ENCODE data around the gene TNFSF18. TPM values are rescaled to one million over a fixed set of nuclear protein-coding genes. Genes with fewer than 3 reads are reported as not detected.

TNFSF18 gene
- total RNA-seq, 3 donors from 2014 or later, result not detected

DNA sequence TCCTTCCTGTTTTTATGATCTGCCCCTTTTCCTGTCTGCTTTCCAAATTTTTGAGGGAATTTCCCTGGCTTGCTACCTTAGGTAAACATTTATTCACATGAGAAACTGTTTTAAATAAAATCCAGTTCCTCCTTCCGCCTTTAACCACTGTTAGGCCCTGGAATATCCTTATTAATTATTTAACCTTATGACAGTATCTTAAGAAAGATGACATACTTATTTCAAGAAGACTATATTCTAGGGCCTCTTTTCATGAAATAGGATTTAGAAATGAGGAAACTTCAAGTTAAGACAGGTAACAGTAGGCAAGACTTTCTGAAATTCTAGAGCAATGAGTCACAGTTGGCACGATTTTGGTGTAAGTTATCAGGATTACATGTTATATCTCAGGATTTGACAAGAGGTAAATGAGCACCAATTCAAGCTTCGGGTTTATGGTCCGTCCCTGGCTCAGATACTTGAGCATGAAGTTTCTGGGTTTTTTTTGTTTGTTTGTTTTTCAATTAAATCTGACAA is 2.0 kb upstream of the TNFSF18 start:
- no peaks in the 10 kb centered on the region for H3K27me3 ChIP-seq
- intact Hi-C loops (cut with DNase I; ENCODE audit: low total_unique reads), result no loop called here
- TF ChIP-seq POLR2AphosphoS5 (IDR thresholded peaks at IDR 0.05), result no peak
- TF ChIP-seq, protein P1, sequence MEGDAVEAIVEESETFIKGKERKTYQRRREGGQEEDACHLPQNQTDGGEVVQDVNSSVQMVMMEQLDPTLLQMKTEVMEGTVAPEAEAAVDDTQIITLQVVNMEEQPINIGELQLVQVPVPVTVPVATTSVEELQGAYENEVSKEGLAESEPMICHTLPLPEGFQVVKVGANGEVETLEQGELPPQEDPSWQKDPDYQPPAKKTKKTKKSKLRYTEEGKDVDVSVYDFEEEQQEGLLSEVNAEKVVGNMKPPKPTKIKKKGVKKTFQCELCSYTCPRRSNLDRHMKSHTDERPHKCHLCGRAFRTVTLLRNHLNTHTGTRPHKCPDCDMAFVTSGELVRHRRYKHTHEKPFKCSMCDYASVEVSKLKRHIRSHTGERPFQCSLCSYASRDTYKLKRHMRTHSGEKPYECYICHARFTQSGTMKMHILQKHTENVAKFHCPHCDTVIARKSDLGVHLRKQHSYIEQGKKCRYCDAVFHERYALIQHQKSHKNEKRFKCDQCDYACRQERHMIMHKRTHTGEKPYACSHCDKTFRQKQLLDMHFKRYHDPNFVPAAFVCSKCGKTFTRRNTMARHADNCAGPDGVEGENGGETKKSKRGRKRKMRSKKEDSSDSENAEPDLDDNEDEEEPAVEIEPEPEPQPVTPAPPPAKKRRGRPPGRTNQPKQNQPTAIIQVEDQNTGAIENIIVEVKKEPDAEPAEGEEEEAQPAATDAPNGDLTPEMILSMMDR (IDR thresholded peaks at IDR 0.05), result no peak
- TF ChIP-seq POLR2A (IDR thresholded peaks at IDR 0.05), result no peak
- no peaks in the 10 kb centered on the region for H3K9me3 ChIP-seq
- H3K4me1 ChIP-seq, result no peaks in the 10 kb centered on the region
- no peak overlapping the region for H3K4me3 ChIP-seq
- H3K36me3 ChIP-seq, result no peaks in the 10 kb centered on the region
- no peak for DNase-seq (ENCODE audit: low spot score in 2 of 2)
- H3K27ac ChIP-seq, result peak overlapping the region in 1 of 2 donors; percentile 23

DNA sequence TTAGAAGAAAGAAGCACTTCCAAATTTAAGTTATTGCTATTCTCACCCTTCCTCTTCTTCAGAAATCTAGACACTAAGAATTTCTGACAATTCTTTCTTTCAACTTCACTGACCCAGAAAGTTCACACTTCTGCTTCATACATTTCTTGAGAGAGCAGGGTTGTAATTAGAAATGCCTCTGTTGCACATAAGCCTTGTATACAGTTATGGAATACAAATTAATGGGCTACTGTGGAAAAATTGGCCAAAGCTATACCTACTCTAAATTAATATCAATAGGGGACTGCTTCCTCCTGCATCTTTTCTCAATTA is 1.5 kb downstream of the TNFSF18 start:
- no peak for DNase-seq (ENCODE audit: low spot score in 2 of 2)
- H3K4me3 ChIP-seq, result no peak overlapping the region
- H3K36me3 ChIP-seq, result no peaks in the 10 kb centered on the region
- H3K9me3 ChIP-seq, result no peaks in the 10 kb centered on the region
- no peaks in the 10 kb centered on the region for H3K4me1 ChIP-seq
- no peak overlapping the region for H3K27ac ChIP-seq
- H3K27me3 ChIP-seq, result no peaks in the 10 kb centered on the region
- no peak for TF ChIP-seq POLR2A (IDR thresholded peaks at IDR 0.05)
- intact Hi-C loops (cut with DNase I; ENCODE audit: low total_unique reads), result no loop called here

DNA sequence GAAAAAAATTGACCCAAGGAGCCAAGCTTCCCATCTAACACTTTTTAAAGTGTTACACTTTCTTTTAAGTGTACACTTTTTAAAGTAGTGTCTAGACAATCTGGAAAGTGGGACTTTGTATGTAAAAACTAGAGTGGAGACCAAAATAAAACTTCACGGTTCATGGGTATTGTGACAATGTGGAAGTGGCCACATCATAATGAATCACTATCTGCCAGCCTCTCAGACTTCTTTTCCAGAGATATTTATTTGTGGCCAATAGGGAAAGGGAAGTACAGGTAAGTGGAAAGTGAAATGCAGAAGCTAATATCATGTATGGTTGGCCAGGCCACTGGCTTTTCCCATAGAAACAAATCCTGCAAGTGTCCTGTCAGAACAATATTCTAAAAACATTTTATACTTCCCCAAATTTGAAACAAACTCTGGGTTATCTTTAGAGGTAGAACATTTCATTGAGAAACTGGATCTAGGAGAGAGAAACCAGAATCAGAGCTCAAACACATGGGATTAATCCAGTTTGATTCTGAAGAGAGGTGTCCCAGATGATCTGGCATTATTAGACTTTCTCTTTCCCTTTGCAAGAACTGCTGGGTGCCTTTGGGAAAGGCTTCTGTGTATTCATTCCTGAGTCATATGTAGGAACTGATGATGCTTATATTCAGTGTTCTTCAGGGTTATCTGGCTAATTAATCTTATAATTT is 2.0 kb downstream of the TNFSF18 start:
- H3K4me1 ChIP-seq, result no peaks in the 10 kb centered on the region
- H3K4me3 ChIP-seq, result no peak overlapping the region
- intact Hi-C loops (cut with DNase I; ENCODE audit: low total_unique reads), result no loop called here
- DNase-seq (ENCODE audit: low spot score in 2 of 2), result no peak
- H3K27me3 ChIP-seq, result no peaks in the 10 kb centered on the region
- H3K36me3 ChIP-seq, result no peaks in the 10 kb centered on the region
- H3K9me3 ChIP-seq, result no peaks in the 10 kb centered on the region
- TF ChIP-seq POLR2A (IDR thresholded peaks at IDR 0.05) (no peak), POLR2AphosphoS5 (IDR thresholded peaks at IDR 0.05) (no peak)
- TF ChIP-seq, protein P1 (IDR thresholded peaks at IDR 0.05), result no peak
- H3K27ac ChIP-seq, result no peak overlapping the region

DNA sequence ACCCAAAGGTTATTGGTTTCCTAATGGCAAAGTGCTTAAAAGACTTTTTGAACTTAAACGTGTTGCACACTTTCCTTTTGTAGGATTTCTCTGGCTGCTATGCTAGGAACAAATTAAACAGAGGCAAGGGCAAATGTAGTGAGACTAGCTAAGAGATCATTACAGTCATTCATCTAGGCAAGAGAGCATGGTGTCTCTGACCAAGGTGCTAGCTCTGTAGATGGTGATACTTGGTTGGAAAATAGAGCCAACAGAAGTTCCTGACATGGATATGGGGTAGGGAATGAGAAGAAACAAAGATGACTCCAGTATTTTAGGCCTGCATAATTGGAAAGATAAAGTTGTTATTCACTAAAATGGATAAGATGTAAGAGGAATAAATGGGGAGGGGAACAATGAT is 6.1 kb downstream of the TNFSF18 start:
- Histone ChIP-seq H3K36me3 (no peaks in the 10 kb centered on the region), H3K27ac (no peak overlapping the region), H3K4me3 (no peak overlapping the region), H3K27me3 (no peaks in the 10 kb centered on the region), H3K4me1 (no peaks in the 10 kb centered on the region), H3K9me3 (no peaks in the 10 kb centered on the region)
- intact Hi-C loops (cut with DNase I; ENCODE audit: low total_unique reads), result no loop called here
- no peak for DNase-seq (ENCODE audit: low spot score in 2 of 2)
- TF ChIP-seq POLR2AphosphoS5 (IDR thresholded peaks at IDR 0.05) (no peak), POLR2A (IDR thresholded peaks at IDR 0.05) (no peak)
- TF ChIP-seq, protein P1 (IDR thresholded peaks at IDR 0.05), result no peak

DNA sequence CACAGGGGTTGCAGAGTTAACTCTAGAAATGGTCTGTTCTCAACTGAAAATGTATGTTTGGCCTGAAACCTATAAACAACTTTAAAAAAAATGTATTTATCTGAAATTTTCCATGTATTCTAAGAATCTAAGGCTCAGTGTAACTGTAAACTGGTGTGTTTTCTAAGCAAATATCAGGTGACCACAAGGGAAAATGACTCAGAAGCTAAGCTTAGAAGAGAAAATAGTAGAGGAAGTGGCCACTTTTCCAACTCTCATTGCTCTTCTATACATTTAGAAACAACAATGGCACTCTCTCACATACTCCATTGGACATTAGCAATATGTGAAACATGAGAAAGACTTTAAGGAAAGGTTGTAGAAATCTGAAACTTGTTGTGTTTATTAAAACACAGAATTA is 7.5 kb downstream of the TNFSF18 start:
- no peak overlapping the region for H3K4me3 ChIP-seq
- H3K36me3 ChIP-seq, result no peaks in the 10 kb centered on the region
- TF ChIP-seq POLR2A (IDR thresholded peaks at IDR 0.05), result no peak
- TF ChIP-seq, protein P1 (IDR thresholded peaks at IDR 0.05), result no peak
- TF ChIP-seq POLR2AphosphoS5 (IDR thresholded peaks at IDR 0.05), result no peak
- intact Hi-C loops (cut with DNase I; ENCODE audit: low total_unique reads), result no loop called here
- no peak overlapping the region for H3K27ac ChIP-seq
- H3K4me1 ChIP-seq, result no peaks in the 10 kb centered on the region
- no peaks in the 10 kb centered on the region for H3K9me3 ChIP-seq
- DNase-seq (ENCODE audit: low spot score in 2 of 2), result no peak
- no peaks in the 10 kb centered on the region for H3K27me3 ChIP-seq

All from breast epithelium (tissue), 4 donors.